Stomach (tissue), 9 donors: ENCODE measurements around the gene STX18. TPM values are rescaled to one million over a fixed set of nuclear protein-coding genes. Genes with fewer than 3 reads are reported as not detected.
"Not testable (repeated sequence)": the region's sequence is repeated elsewhere in the genome, so short reads cannot be mapped to it uniquely, and the experiment has no call there.

Experiments
- DNase-seq, 2 donors: peaks; one replicate each; pipeline versions ENCODE4 v3.0.0 to v3.0.0-alpha.2; 2013 to 2019
- H3K27ac ChIP-seq, 5 donors: fragments of 200-600 bp in 4 of 5; sonication (generic) in 4 of 5; one replicate each; pipeline ENCODE4 v1.5.1; 2013 to 2019; ENCODE audit warnings: mild to moderate bottlenecking in 1 of 5, moderate library complexity in 1 of 5
- H3K27me3 ChIP-seq, 3 donors: fragments of 200-600 bp; sonication (generic); one replicate each; pipeline ENCODE4 v1.5.1; 2017 to 2019; ENCODE audit warnings: mixed run types in 1 of 3
- H3K36me3 ChIP-seq, 4 donors: fragments of 200-600 bp; sonication (generic); 1 replicate in 3 of 4; 2 replicates in 1 of 4; pipeline ENCODE4 v1.5.1; 2016 to 2019
- H3K4me1 ChIP-seq, 4 donors: fragments of 200-600 bp; sonication (generic); one replicate each; pipeline ENCODE4 v1.5.1; 2016 to 2019
- H3K4me3 ChIP-seq, 4 donors: fragments of 200-600 bp; sonication (generic) in 3 of 4; one replicate each; pipeline ENCODE4 v1.5.1; 2016 to 2019; ENCODE audit warnings: mild to moderate bottlenecking in 1 of 4
- H3K9me3 ChIP-seq, 4 donors: fragments of 200-600 bp; sonication (generic); one replicate each; pipeline ENCODE4 v1.5.1; 2016 to 2019
- EP300 ChIP-seq: sonication (generic); formaldehyde crosslinking; IDR thresholded peaks from one replicate; pipeline ENCODE4 v1.6.1; 2017; ENCODE audit warnings: antibody characterized with exemption
- POLR2A ChIP-seq, 4 donors: fragments of 450-650 bp; IDR thresholded peaks; one replicate each; pipeline ENCODE4 v1.6.1; 2016; ENCODE audit warnings: antibody characterized with exemption in 4 of 4, control low read depth in 2 of 4, mild to moderate bottlenecking in 1 of 4, moderate library complexity in 1 of 4
- POLR2AphosphoS5 ChIP-seq, 3 donors: sonication (generic); formaldehyde crosslinking; IDR thresholded peaks; one replicate each; pipeline ENCODE4 v1.6.1; 2016; ENCODE audit warnings: antibody characterized with exemption in 3 of 3
- whole genome bisulfite sequencing, 5 donors: extraction: QIAGEN DNeasy Blood & Tissue Kit in 3 of 5; methylation state at CpG; one replicate each; pipeline versions ENCODE4 v1.1.5 to v1.1.7; 2013 to 2018; 5-methylcytosine and 5-hydroxymethylcytosine counted together
- intact Hi-C: fragments of 100-400 bp; cut with DNase I; formaldehyde crosslinking; loops from one replicate; pipeline ENCODE4 v1.15.1; 2023; ENCODE audit warnings: low total_unique reads
- polyA plus RNA-seq, 3 donors: library from polyadenylated mRNA; stranded (reverse); fragments of 200-250 nt; gene quantifications; one replicate each; pipeline ENCODE4 v1.2.3, GENCODE V29; 2013
- total RNA-seq, 5 donors: library from RNA; depleted of rRNA; stranded (reverse); fragments of >200 nt; gene quantifications; one replicate each; pipeline versions ENCODE4 v1.1.0 to v1.2.3, GENCODE V29; 2014 to 2016
- TF ChIP-seq, protein P1 (sequence below), 7 experiments: fragments of 450-650 bp in 4 of 7; fragments of 200-600 bp in 3 of 7; sonication (generic) in 3 of 7; IDR thresholded peaks; one replicate each; pipeline ENCODE4 v1.5.1; 2016 to 2019; ENCODE audit warnings: antibody characterized with exemption in 7 of 7, control low read depth in 2 of 7, mild to moderate bottlenecking in 1 of 7
- donor health status: healthy with polysubstance abuse.
- donor health status: Bipolar disorder and iron deficiency.
- donor health status: healthy.

Gene STX18
- total and polyA plus RNA-seq, 8 donors = 17.1 to 91.6 (median 26.3) TPM

DNA sequence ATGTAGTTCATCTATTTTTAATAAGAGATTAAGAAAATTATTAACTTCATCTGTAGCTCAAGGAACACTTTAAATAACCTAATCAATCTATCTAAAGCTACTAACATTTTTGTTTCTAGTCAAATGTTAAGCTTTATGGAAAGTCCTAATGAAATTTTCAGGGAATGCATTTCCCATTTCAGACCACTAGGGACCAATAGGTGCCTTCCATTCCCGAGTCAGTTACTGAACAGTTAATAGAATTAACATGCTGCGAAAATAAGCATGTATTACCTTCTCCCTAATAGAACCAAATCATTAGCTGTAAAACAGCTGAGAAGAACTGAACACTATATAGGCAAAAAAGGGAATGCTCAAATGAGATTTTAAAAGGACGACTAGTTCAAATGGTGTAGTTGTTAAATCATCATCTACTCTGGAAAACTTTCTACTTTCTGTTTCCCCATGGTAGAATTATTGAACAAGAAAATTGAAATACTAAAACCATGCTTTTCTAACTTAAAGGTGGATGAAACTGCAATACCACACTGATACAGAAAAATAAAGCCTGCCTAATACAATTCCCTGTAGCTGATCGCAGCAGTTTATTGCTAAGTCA, 22.5 kb downstream of the STX18 start:
- Histone ChIP-seq H3K4me1 (peaks cover 0 to 53% (median 17%) of the 10 kb centered on the region in 4 donors), H3K9me3 (no peaks in the 10 kb centered on the region), H3K27ac (no peak overlapping the region), H3K27me3 (no peaks in the 10 kb centered on the region), H3K4me3 (no peak overlapping the region), H3K36me3 (no peaks in the 10 kb centered on the region)
- TF ChIP-seq, protein P1, sequence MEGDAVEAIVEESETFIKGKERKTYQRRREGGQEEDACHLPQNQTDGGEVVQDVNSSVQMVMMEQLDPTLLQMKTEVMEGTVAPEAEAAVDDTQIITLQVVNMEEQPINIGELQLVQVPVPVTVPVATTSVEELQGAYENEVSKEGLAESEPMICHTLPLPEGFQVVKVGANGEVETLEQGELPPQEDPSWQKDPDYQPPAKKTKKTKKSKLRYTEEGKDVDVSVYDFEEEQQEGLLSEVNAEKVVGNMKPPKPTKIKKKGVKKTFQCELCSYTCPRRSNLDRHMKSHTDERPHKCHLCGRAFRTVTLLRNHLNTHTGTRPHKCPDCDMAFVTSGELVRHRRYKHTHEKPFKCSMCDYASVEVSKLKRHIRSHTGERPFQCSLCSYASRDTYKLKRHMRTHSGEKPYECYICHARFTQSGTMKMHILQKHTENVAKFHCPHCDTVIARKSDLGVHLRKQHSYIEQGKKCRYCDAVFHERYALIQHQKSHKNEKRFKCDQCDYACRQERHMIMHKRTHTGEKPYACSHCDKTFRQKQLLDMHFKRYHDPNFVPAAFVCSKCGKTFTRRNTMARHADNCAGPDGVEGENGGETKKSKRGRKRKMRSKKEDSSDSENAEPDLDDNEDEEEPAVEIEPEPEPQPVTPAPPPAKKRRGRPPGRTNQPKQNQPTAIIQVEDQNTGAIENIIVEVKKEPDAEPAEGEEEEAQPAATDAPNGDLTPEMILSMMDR (IDR thresholded peaks at IDR 0.05) = peak in 5 of 7 experiments; percentile 4 to 46 (median 36)
- TF ChIP-seq POLR2A (IDR thresholded peaks at IDR 0.05) = no peak
- intact Hi-C loops = no loop called here
- no peak for DNase-seq
- 58 to 72% (median 62%) methylated on average over 4 of the region's 4 CpGs for WGBS, 5 donors

GRCh38 chr4:4518747-4519146, 23.1 kb downstream of the STX18 start:
- no peak for DNase-seq
- Histone ChIP-seq H3K27ac (no peak overlapping the region), H3K36me3 (no peaks in the 10 kb centered on the region), H3K9me3 (no peaks in the 10 kb centered on the region), H3K4me1 (peaks cover 0 to 46% (median 10%) of the 10 kb centered on the region in 4 donors), H3K4me3 (no peak overlapping the region), H3K27me3 (no peaks in the 10 kb centered on the region)
- intact Hi-C loops = no loop called here
- TF ChIP-seq, protein P1 (IDR thresholded peaks at IDR 0.05) = no peak
- TF ChIP-seq EP300 (no peak), POLR2AphosphoS5 (IDR thresholded peaks at IDR 0.05) (no peak), POLR2A (IDR thresholded peaks at IDR 0.05) (no peak)
- WGBS, 5 donors = 81 to 90% (median 82%) methylated on average over 5 of the region's 5 CpGs

DNA sequence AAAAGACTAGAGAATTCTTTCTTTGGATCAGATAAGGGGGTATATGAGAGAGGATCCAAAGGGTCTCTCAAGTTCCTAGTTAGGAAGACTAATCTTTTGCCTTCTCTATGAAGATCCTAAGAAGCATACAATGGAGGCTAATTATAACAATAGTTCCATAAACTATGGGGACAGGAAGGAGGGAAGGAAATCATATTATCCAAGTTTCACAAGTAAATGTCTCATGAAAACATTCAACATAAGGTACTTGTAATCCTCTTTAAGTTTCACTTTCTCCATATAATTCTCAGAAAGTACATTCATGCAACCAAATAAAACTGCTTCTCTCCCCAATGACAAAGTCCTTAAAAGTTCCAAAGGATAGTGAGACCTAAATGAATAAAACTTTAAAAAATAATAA, 27.1 kb downstream of the STX18 start:
- Histone ChIP-seq H3K4me1 (peaks cover 8 to 27% (median 21%) of the 10 kb centered on the region in 4 donors), H3K9me3 (no peaks in the 10 kb centered on the region), H3K4me3 (no peak overlapping the region), H3K27me3 (no peaks in the 10 kb centered on the region), H3K36me3 (no peaks in the 10 kb centered on the region), H3K27ac (no peak overlapping the region)
- DNase-seq = no peak
- intact Hi-C loops = no loop called here
- TF ChIP-seq POLR2A (IDR thresholded peaks at IDR 0.05) (no peak), POLR2AphosphoS5 (IDR thresholded peaks at IDR 0.05) (no peak), EP300 (no peak)
- TF ChIP-seq, protein P1 (IDR thresholded peaks at IDR 0.05) = no peak

DNA sequence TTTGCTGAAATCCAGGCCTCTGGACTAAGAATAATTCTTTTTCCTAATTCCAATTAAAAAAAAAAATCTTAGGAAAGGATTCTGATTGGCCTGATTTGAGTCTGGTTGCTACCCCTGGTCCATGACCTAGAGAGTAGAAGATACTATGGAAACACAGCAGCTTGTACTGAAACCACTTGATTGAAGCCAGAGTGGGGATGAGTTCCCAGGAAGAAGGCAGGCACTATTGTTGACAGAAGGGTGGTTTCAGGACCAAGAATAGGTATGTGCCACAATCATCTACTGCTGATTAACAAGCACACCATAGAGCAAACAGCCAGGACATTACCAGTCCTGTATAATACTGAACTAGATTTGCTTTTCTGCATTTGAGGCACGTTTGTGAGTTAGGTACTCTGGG, 29.6 kb downstream of the STX18 start:
- no peaks in the 10 kb centered on the region for H3K36me3 ChIP-seq
- H3K9me3 ChIP-seq = no peaks in the 10 kb centered on the region
- intact Hi-C loops = no loop called here
- H3K4me1 ChIP-seq = peaks cover 8 to 26% (median 18%) of the 10 kb centered on the region in 4 donors
- no peak for DNase-seq
- H3K27me3 ChIP-seq = no peaks in the 10 kb centered on the region
- 27 to 60% (median 39%) methylated on average over 1 of the region's 1 CpG for WGBS, 5 donors
- H3K4me3 ChIP-seq = no peak overlapping the region
- H3K27ac ChIP-seq = no peak overlapping the region
- TF ChIP-seq EP300 (no peak), POLR2AphosphoS5 (IDR thresholded peaks at IDR 0.05) (no peak), POLR2A (IDR thresholded peaks at IDR 0.05) (no peak)
- TF ChIP-seq, protein P1 (IDR thresholded peaks at IDR 0.05) = no peak

DNA sequence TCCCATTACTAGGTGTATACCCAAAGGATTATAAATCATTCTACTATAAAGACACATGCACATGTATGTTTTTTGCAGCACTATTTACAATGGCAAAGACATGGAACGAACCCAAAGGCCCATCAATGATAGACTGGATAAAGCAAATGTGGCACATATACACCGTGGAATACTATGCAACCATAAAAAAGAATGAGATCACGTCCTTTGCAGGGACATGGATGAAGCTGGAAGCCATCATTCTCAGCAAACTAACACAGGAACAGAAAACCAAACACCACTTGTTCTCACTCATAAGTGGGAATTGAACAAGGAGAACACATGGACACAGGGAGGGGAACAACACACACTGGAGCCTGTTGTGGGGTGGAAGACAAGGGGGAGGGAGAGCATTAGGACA, 31.2 kb downstream of the STX18 start:
- WGBS, 5 donors = 96 to 100% (median 97%) methylated on average over 3 of the region's 3 CpGs
- H3K36me3 ChIP-seq, H3K27me3 ChIP-seq, H3K4me3 ChIP-seq, H3K27ac ChIP-seq, DNase-seq, intact Hi-C loops, H3K9me3 ChIP-seq: not testable (repeated sequence)
- H3K4me1 ChIP-seq = peaks cover 8 to 26% (median 18%) of the 10 kb centered on the region in 4 donors
